ENCODE data around the gene HACD2.

Gene HACD2

DNA sequence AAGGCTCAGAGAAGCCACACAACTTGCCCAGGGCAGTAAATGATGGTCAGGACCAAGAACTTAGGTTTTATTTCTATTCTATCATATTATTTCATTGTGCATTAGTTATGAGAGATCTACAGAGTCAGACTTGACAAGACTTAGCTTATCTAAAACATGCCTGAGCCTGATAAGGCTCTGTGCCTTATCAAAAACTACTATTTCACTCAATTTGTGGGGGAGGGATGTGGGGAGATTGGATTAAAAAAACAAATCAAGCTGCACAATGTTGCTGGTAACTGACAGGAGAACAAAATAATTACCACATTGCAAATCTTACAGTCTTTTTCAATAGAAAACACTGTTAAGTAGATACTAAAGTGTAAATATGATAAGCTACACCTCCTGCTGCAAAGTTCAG lies 16.0 kb downstream of the HACD2 start:
- Histone ChIP-seq H3K27me3 (ENCODE audit: control insufficient read depth, insufficient read depth, low read length) (no peaks in the 10 kb centered on the region), H3K4me1 (ENCODE audit: control insufficient read depth, insufficient read depth, low read length) (peaks cover 10% of the 10 kb centered on the region), H3K9me3 (ENCODE audit: control insufficient read depth, insufficient read depth, low read depth, low read length) (no peaks in the 10 kb centered on the region), H3K27ac (ENCODE audit: low read depth, low read length) (no peak overlapping the region), H3K9ac (ENCODE audit: low read length) (no peak overlapping the region), H3K36me3 (ENCODE audit: control insufficient read depth, insufficient read depth, low read length) (no peaks in the 10 kb centered on the region), H3K4me3 (ENCODE audit: low read depth, low read length) (no peak overlapping the region)

DNA sequence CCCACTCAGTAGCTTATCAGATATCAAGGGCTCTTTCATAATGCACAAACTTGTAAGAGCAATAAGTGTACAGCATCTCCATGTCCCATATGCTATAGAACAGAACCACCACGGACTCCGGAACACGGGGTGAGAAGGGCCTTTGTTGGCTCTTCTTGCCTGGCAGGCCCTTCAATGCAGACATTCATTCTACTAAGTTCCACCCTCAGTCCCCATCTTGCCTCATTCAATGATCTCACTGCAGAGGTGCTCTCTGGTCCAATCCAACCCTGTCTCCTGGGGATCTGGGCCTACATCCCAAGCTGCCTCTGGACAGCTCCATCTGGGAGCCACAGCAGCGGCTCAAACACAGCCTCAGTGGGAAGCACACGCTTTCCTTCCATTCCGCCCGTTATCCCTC lies 16.8 kb downstream of the HACD2 start:
- Histone ChIP-seq H3K36me3 (ENCODE audit: control insufficient read depth, insufficient read depth, low read length) (no peaks in the 10 kb centered on the region), H3K9ac (ENCODE audit: low read length) (no peak overlapping the region), H3K27me3 (ENCODE audit: control insufficient read depth, insufficient read depth, low read length) (no peaks in the 10 kb centered on the region), H3K27ac (ENCODE audit: low read depth, low read length) (no peak overlapping the region), H3K4me3 (ENCODE audit: low read depth, low read length) (no peak overlapping the region), H3K4me1 (ENCODE audit: control insufficient read depth, insufficient read depth, low read length) (peaks cover 10% of the 10 kb centered on the region), H3K9me3 (ENCODE audit: control insufficient read depth, insufficient read depth, low read depth, low read length) (no peaks in the 10 kb centered on the region)

GRCh38 chr3:123564056-123564455 lies 20.8 kb downstream of the HACD2 start:
- H3K4me1 ChIP-seq (ENCODE audit: control insufficient read depth, insufficient read depth, low read length) = no peaks in the 10 kb centered on the region
- H3K9me3 ChIP-seq (ENCODE audit: control insufficient read depth, insufficient read depth, low read depth, low read length) = no peaks in the 10 kb centered on the region
- H3K27ac ChIP-seq (ENCODE audit: low read depth, low read length) = no peak overlapping the region
- H3K9ac ChIP-seq (ENCODE audit: low read length) = no peak overlapping the region
- H3K27me3 ChIP-seq (ENCODE audit: control insufficient read depth, insufficient read depth, low read length) = no peaks in the 10 kb centered on the region
- no peak overlapping the region for H3K4me3 ChIP-seq (ENCODE audit: low read depth, low read length)
- H3K36me3 ChIP-seq (ENCODE audit: control insufficient read depth, insufficient read depth, low read length) = no peaks in the 10 kb centered on the region

DNA sequence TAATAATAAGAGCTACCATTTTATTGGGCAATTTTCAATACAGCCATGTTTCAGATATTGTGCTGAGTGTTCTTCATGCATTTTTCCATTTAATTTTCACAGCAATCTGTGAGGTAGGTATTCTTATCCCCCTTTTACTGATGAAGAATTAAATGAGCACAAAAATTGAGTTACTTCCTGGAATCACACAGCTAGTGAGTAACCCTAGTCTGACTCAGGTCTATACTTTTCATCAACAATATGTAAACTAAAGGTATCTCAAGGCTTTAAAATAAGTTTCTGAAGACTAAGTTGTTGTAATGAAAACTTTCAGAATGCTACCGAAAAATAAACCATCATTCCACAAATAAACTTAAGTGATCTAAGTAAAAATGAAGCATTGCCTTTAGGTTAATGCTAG lies 22.3 kb downstream of the HACD2 start:
- H3K9me3 ChIP-seq (ENCODE audit: control insufficient read depth, insufficient read depth, low read depth, low read length) = no peaks in the 10 kb centered on the region
- no peaks in the 10 kb centered on the region for H3K27me3 ChIP-seq (ENCODE audit: control insufficient read depth, insufficient read depth, low read length)
- no peaks in the 10 kb centered on the region for H3K4me1 ChIP-seq (ENCODE audit: control insufficient read depth, insufficient read depth, low read length)
- no peak overlapping the region for H3K9ac ChIP-seq (ENCODE audit: low read length)
- H3K27ac ChIP-seq (ENCODE audit: low read depth, low read length) = no peak overlapping the region
- no peak overlapping the region for H3K4me3 ChIP-seq (ENCODE audit: low read depth, low read length)
- H3K36me3 ChIP-seq (ENCODE audit: control insufficient read depth, insufficient read depth, low read length) = no peaks in the 10 kb centered on the region

- H3K9me3 ChIP-seq (ENCODE audit: control insufficient read depth, insufficient read depth, low read depth, low read length) = 0 out of 2 replicates have a peak, but pooled peaks cover under 1% of the 10 kb centered on the region
- no peaks in the 10 kb centered on the region for H3K4me1 ChIP-seq (ENCODE audit: control insufficient read depth, insufficient read depth, low read length)
- H3K36me3 ChIP-seq (ENCODE audit: control insufficient read depth, insufficient read depth, low read length) = no peaks in the 10 kb centered on the region
- no peak overlapping the region for H3K4me3 ChIP-seq (ENCODE audit: low read depth, low read length)
- no peak overlapping the region for H3K27ac ChIP-seq (ENCODE audit: low read depth, low read length)
- no peaks in the 10 kb centered on the region for H3K27me3 ChIP-seq (ENCODE audit: control insufficient read depth, insufficient read depth, low read length)
- H3K9ac ChIP-seq (ENCODE audit: low read length) = no peak overlapping the region
Measured at GRCh38 chr3:123561188-123561587, 23.7 kb downstream of the HACD2 start.

- H3K9ac ChIP-seq (ENCODE audit: low read length) = no peak overlapping the region
Measured at GRCh38 chr3:123559040-123559861, 25.6 kb downstream of the HACD2 start.

GRCh38 chr3:123553536-123553935 lies 31.3 kb downstream of the HACD2 start:
- no peak overlapping the region for H3K27ac ChIP-seq (ENCODE audit: low read depth, low read length)
- no peak overlapping the region for H3K9ac ChIP-seq (ENCODE audit: low read length)
- no peaks in the 10 kb centered on the region for H3K4me1 ChIP-seq (ENCODE audit: control insufficient read depth, insufficient read depth, low read length)
- no peak overlapping the region for H3K4me3 ChIP-seq (ENCODE audit: low read depth, low read length)
- peaks cover 14% of the 10 kb centered on the region for H3K36me3 ChIP-seq (ENCODE audit: control insufficient read depth, insufficient read depth, low read length)
- peaks cover 19% of the 10 kb centered on the region for H3K9me3 ChIP-seq (ENCODE audit: control insufficient read depth, insufficient read depth, low read depth, low read length)
- H3K27me3 ChIP-seq (ENCODE audit: control insufficient read depth, insufficient read depth, low read length) = no peaks in the 10 kb centered on the region

More at GRCh38 chr3:123559040-123559861, 25.6 kb downstream of the HACD2 start:
- no peak overlapping the region for H3K4me3 ChIP-seq (ENCODE audit: low read depth, low read length)
- peaks cover 11% of the 10 kb centered on the region; the same call in 1 of the 2 replicates for H3K9me3 ChIP-seq (ENCODE audit: control insufficient read depth, insufficient read depth, low read depth, low read length)
- H3K27me3 ChIP-seq (ENCODE audit: control insufficient read depth, insufficient read depth, low read length) = no peaks in the 10 kb centered on the region
- no peaks in the 10 kb centered on the region for H3K4me1 ChIP-seq (ENCODE audit: control insufficient read depth, insufficient read depth, low read length)
- no peak overlapping the region for H3K27ac ChIP-seq (ENCODE audit: low read depth, low read length)
- no peaks in the 10 kb centered on the region for H3K36me3 ChIP-seq (ENCODE audit: control insufficient read depth, insufficient read depth, low read length)

DNA sequence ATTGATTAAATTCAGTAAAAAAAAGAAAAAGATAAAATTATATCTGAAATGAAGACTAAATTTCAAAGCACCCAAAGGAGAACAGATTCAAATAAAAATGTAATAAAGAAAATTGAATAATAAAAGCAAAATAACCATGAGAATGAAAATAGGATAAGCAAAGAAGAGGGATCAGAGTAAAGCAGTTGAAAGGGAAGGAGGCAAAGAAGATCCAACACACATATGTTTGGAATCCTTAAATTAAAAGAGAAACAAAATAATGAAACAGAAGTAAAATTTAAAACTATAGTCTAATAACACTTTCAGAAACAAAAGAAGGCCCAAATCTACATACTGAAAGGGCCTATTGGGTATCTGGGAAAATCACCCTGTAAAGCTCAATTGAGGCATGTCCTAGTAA lies 32.1 kb downstream of the HACD2 start:
- no peaks in the 10 kb centered on the region for H3K27me3 ChIP-seq (ENCODE audit: control insufficient read depth, insufficient read depth, low read length)
- H3K4me3 ChIP-seq (ENCODE audit: low read depth, low read length) = no peak overlapping the region
- H3K9me3 ChIP-seq (ENCODE audit: control insufficient read depth, insufficient read depth, low read depth, low read length) = peaks cover 19% of the 10 kb centered on the region
- H3K27ac ChIP-seq (ENCODE audit: low read depth, low read length) = no peak overlapping the region
- no peaks in the 10 kb centered on the region for H3K4me1 ChIP-seq (ENCODE audit: control insufficient read depth, insufficient read depth, low read length)
- no peak overlapping the region for H3K9ac ChIP-seq (ENCODE audit: low read length)
- peaks cover 14% of the 10 kb centered on the region for H3K36me3 ChIP-seq (ENCODE audit: control insufficient read depth, insufficient read depth, low read length)

DNA sequence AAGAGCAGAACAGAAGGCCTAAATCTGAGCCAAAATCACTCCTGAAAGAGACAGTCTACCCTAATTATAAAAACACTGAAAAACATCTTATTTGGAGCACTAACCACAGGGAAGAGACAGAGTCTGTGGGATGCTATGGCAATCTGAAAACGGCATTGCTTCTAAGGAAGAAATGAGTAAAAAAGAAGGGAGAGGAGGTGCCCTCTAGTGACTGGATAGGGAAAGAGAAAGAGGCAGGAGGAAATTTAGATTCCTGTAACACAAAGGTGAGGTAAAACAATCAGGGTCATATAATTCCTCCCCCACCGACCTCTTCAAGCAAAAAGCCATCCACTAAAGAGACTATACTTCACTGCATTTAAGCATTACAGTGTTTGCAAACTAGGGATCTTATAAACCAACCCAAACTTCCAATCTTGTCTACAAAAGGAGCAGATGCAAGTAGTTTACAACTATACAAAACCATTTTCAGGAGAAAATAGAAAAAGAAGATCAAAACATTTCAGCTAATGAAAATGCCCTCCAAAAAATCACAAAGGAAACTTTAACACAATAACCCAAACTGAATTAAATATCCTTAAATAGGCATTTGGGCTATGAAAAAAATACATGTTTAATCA lies 32.6 kb downstream of the HACD2 start:
- Histone ChIP-seq H3K4me3 (ENCODE audit: low read depth, low read length) (no peak overlapping the region), H3K27me3 (ENCODE audit: control insufficient read depth, insufficient read depth, low read length) (no peaks in the 10 kb centered on the region), H3K9ac (ENCODE audit: low read length) (no peak overlapping the region), H3K9me3 (ENCODE audit: control insufficient read depth, insufficient read depth, low read depth, low read length) (peaks cover 19% of the 10 kb centered on the region), H3K4me1 (ENCODE audit: control insufficient read depth, insufficient read depth, low read length) (no peaks in the 10 kb centered on the region), H3K36me3 (ENCODE audit: control insufficient read depth, insufficient read depth, low read length) (peaks cover 14% of the 10 kb centered on the region), H3K27ac (ENCODE audit: low read depth, low read length) (no peak overlapping the region)

- H3K4me3 ChIP-seq (ENCODE audit: low read depth, low read length) = no peak overlapping the region
- H3K36me3 ChIP-seq (ENCODE audit: control insufficient read depth, insufficient read depth, low read length) = peaks cover 11% of the 10 kb centered on the region
- H3K27me3 ChIP-seq (ENCODE audit: control insufficient read depth, insufficient read depth, low read length) = no peaks in the 10 kb centered on the region
- H3K9me3 ChIP-seq (ENCODE audit: control insufficient read depth, insufficient read depth, low read depth, low read length) = peaks cover 2% of the 10 kb centered on the region
- no peak overlapping the region for H3K27ac ChIP-seq (ENCODE audit: low read depth, low read length)
- no peak overlapping the region for H3K9ac ChIP-seq (ENCODE audit: low read length)
- no peaks in the 10 kb centered on the region for H3K4me1 ChIP-seq (ENCODE audit: control insufficient read depth, insufficient read depth, low read length)
Measured at GRCh38 chr3:123547881-123548519, 36.9 kb downstream of the HACD2 start.

GRCh38 chr3:123546133-123546755 lies 38.6 kb downstream of the HACD2 start:
- no peak overlapping the region for H3K4me3 ChIP-seq (ENCODE audit: low read depth, low read length)
- H3K27ac ChIP-seq (ENCODE audit: low read depth, low read length) = no peak overlapping the region

More at GRCh38 chr3:123546133-123546755, 38.6 kb downstream of the HACD2 start:
- Histone ChIP-seq H3K9me3 (ENCODE audit: control insufficient read depth, insufficient read depth, low read depth, low read length) (no peaks in the 10 kb centered on the region), H3K36me3 (ENCODE audit: control insufficient read depth, insufficient read depth, low read length) (peaks cover 11% of the 10 kb centered on the region), H3K4me1 (ENCODE audit: control insufficient read depth, insufficient read depth, low read length) (no peaks in the 10 kb centered on the region), H3K27me3 (ENCODE audit: control insufficient read depth, insufficient read depth, low read length) (no peaks in the 10 kb centered on the region), H3K9ac (ENCODE audit: low read length) (no peak overlapping the region)
